22Rv1 (cell line): Measurements from ENCODE around the gene GPR89B.

Experiments used
- CTCF ChIP-seq: fragments of 450-650 bp; IDR thresholded peaks from 2 replicates; pipeline ENCODE4 v1.5.1; 2017; ENCODE audit warnings: mild to moderate bottlenecking
- ZFX ChIP-seq: fragments of 450-650 bp; IDR thresholded peaks from 2 replicates; pipeline ENCODE4 v1.6.1; 2017; ENCODE audit warnings: antibody characterized with exemption, borderline replicate concordance

GRCh38 chr1:147919896-147920295, 8.3 kb upstream of the GPR89B start:
- TF ChIP-seq CTCF (no peak), ZFX (no peak)
